Pericardium fibroblast (primary cell): Measurements from ENCODE around the gene DEFB128. TPM values are rescaled to one million over a fixed set of nuclear protein-coding genes. Genes with fewer than 3 reads are reported as not detected.

Experiments
- total RNA-seq: library from RNA; depleted of rRNA; stranded (reverse); fragments of >200 nt; gene quantifications from 2 replicates; pipeline ENCODE4 v1.2.3, GENCODE V29; 2015

DEFB128 gene
- not detected in 2 replicates for total RNA-seq

GRCh38 chr20:189611-190010 lies at the start of gene DEFB128:
DEFB128 (minus strand) TSS chr20:189711; CDS start chr20:189623, 88 bp downstream.

GRCh38 chr20:226958-227357 lies 37.4 kb upstream of the DEFB128 start, which contains the start of gene DEFB129:
DEFB129 (plus strand) TSS chr20:227258; CDS start chr20:227289, 31 bp downstream.

GRCh38 chr20:157154-157553 lies 32.4 kb downstream of the DEFB128 start, which contains the start of gene DEFB127:
DEFB127 (plus strand) TSS chr20:157454; CDS start chr20:157545, 91 bp downstream.

GRCh38 chr20:142290-142689 lies 47.2 kb downstream of the DEFB128 start, which contains the start of gene DEFB126:
DEFB126 (plus strand) TSS chr20:142590; CDS start chr20:142629, 39 bp downstream.

Other genes with a start within 250 kb of the DEFB128 start
- not detected in 2 replicates for gene DEFB125, start 102.0 kb downstream of the DEFB128 start, total RNA-seq
- gene DEFB126, start 47.1 kb downstream of the DEFB128 start, total RNA-seq: not detected in 2 replicates
- not detected in 2 replicates for gene DEFB127, start 32.3 kb downstream of the DEFB128 start, total RNA-seq
- gene DEFB129, start 37.5 kb upstream of the DEFB128 start, total RNA-seq: not detected in 2 replicates
- gene DEFB132, start 68.0 kb upstream of the DEFB128 start, total RNA-seq: not detected in 2 replicates
- gene C20orf96, start 101.0 kb upstream of the DEFB128 start, total RNA-seq: 0.51 and 0.93 TPM in 2 replicates
- gene ZCCHC3, start 107.9 kb upstream of the DEFB128 start, total RNA-seq: 25.1 and 34.5 TPM in 2 replicates
- 17.6 and 19.7 TPM in 2 replicates for gene SOX12, start 135.8 kb upstream of the DEFB128 start, total RNA-seq
- gene NRSN2, start 157.4 kb upstream of the DEFB128 start, total RNA-seq: 55.3 and 58.9 TPM in 2 replicates
- gene TRIB3, start 191.0 kb upstream of the DEFB128 start, total RNA-seq: 79.1 and 152 TPM in 2 replicates
- gene RBCK1, start 218.6 kb upstream of the DEFB128 start, total RNA-seq: 117 and 150 TPM in 2 replicates